HFF-Myc (cell line): ENCODE data around the gene DELE1.
A peak's percentile ranks its signal among the peaks of the same experiment; 100 is the strongest.

Experiments
- DNase-seq: peaks from one replicate; pipeline ENCODE4 v3.0.0-alpha.2; 2011; ENCODE audit warnings: low read depth; ENCODE audit errors: extremely low read depth
- H3K4me3 ChIP-seq: replicated peaks from 2 replicates; pipeline ENCODE4 v1.5.1; 2011; ENCODE audit warnings: low read depth, mild to moderate bottlenecking, control low read depth, low read length
- CTCF ChIP-seq: IDR thresholded peaks from 2 replicates; pipeline ENCODE4 v1.5.1; 2012; ENCODE audit warnings: mild to moderate bottlenecking, low read depth, low read length, control low read depth; ENCODE audit errors: missing control alignments

The DELE1 gene

GRCh38 chr5:141954194-141954593 is 30.5 kb downstream of the DELE1 start:
- no peak for TF ChIP-seq CTCF
- no peak overlapping the region for H3K4me3 ChIP-seq
- no peak for DNase-seq

- DNase-seq = no peak
- no peak for TF ChIP-seq CTCF
- no peak overlapping the region for H3K4me3 ChIP-seq
These were observed 33.8 kb downstream of the DELE1 start for GRCh38 chr5:141957367-141957996.

- TF ChIP-seq CTCF = no peak
- DNase-seq = no peak
- no peak within 1 kb of the TSS for H3K4me3 ChIP-seq
These were observed 34.4 kb downstream of the DELE1 start, which contains the start of gene PCDH12 for GRCh38 chr5:141958113-141958512. PCDH12 (minus strand) TSS chr5:141958202; CDS start chr5:141957851, 351 bp downstream.

- DNase-seq = no peak
- H3K4me3 ChIP-seq = no peak overlapping the region
- no peak for TF ChIP-seq CTCF
These were observed 35.0 kb downstream of the DELE1 start for GRCh38 chr5:141958546-141959172.

- TF ChIP-seq CTCF = peak; percentile 57
- no peak overlapping the region for H3K4me3 ChIP-seq
- DNase-seq = no peak
These were observed 36.3 kb downstream of the DELE1 start for GRCh38 chr5:141960018-141960417.

GRCh38 chr5:141960449-141961323 is 37.0 kb downstream of the DELE1 start:
- peak; percentile 75 for DNase-seq
- H3K4me3 ChIP-seq = no peak overlapping the region
- peak; percentile 90 for TF ChIP-seq CTCF
